HepG2 (cell line): ENCODE results near the gene PDLIM7. TPM values are rescaled to one million over a fixed set of nuclear protein-coding genes. Genes with fewer than 3 reads are reported as not detected.

Experiments
- AGO2 ChIP-seq: fragments of 200-400 bp; formaldehyde crosslinking; optimal IDR thresholded peaks from 2 replicates; pipeline ENCODE3; 2017; ENCODE audit warnings: mild to moderate bottlenecking, low read depth, low read length, moderate library complexity
- ATF7-NPFF ChIP-seq: sonication (generic); formaldehyde crosslinking; IDR thresholded peaks from 2 replicates; pipeline ENCODE4 v1.8.1; 2023; ENCODE audit warnings: mild to moderate bottlenecking, low read depth, missing genetic modification reagents, moderate library complexity
- BRCA1 ChIP-seq: sonication (generic); formaldehyde crosslinking; IDR thresholded peaks from 2 replicates; pipeline ENCODE4 v1.4.0; 2020; ENCODE audit warnings: missing genetic modification reagents
- CAMTA2 ChIP-seq: sonication (generic); formaldehyde crosslinking; IDR thresholded peaks from 2 replicates; pipeline ENCODE4 v1.4.0; 2020; ENCODE audit warnings: mild to moderate bottlenecking, missing genetic modification reagents, borderline replicate concordance
- ETV5 ChIP-seq: IDR thresholded peaks from 2 replicates; pipeline ENCODE4 v1.6.1; 2018; ENCODE audit warnings: missing biosample characterization, missing genetic modification reagents, inconsistent platforms, borderline replicate concordance
- JUND ChIP-seq: sonication (generic); formaldehyde crosslinking; IDR thresholded peaks from 2 replicates; pipeline ENCODE4 v1.8.0; 2022; ENCODE audit warnings: mild to moderate bottlenecking, missing genetic modification reagents
- MIER3 ChIP-seq: IDR thresholded peaks from 2 replicates; pipeline ENCODE4 v1.6.1; 2016; ENCODE audit warnings: missing compliant biosample characterization, borderline replicate concordance
- REPIN1 ChIP-seq: sonication (generic); formaldehyde crosslinking; IDR thresholded peaks from 2 replicates; pipeline ENCODE4 v1.8.0; 2022; ENCODE audit warnings: missing genetic modification reagents, low read depth, mild to moderate bottlenecking, borderline replicate concordance
- ZFP1 ChIP-seq: IDR thresholded peaks from 2 replicates; pipeline ENCODE4 v1.6.1; 2016
- ZNF263 ChIP-seq: sonication (generic); formaldehyde crosslinking; IDR thresholded peaks from 2 replicates; pipeline ENCODE4 v1.4.0; 2020; ENCODE audit warnings: missing genetic modification reagents
- ZNF430 ChIP-seq: sonication (generic); formaldehyde crosslinking; IDR thresholded peaks from 2 replicates; pipeline ENCODE4 v1.9.0; 2021; ENCODE audit warnings: mild to moderate bottlenecking, missing genetic modification reagents
- ZNF670 ChIP-seq: sonication (generic); formaldehyde crosslinking; IDR thresholded peaks from 2 replicates; pipeline ENCODE4 v1.8.0; 2022; ENCODE audit warnings: mild to moderate bottlenecking, missing genetic modification reagents, borderline replicate concordance
- polyA plus RNA-seq, 8 experiments: library from polyadenylated mRNA; depleted of rRNA in 3 of 8; stranded (reverse) in 7 of 8; unstranded in 1 of 8; fragments of >200 nt; fragmentation: Illumina TruSeq in 4 of 8; extraction: Trizol in 4 of 8; gene quantifications; 2 replicates each; pipeline versions ENCODE4 v1.2.1 to v1.2.3, GENCODE V29; 2011 to 2016; ENCODE audit warnings: low read depth in 4 of 8, missing spikeins in 1 of 8, mixed read lengths in 1 of 8; ENCODE audit not compliant: insufficient read depth in 1 of 8
- total RNA-seq, 5 experiments: library from RNA; depleted of rRNA; stranded (reverse); fragments of >200 nt; fragmentation: Illumina TruSeq; extraction: Trizol; gene quantifications; 2 replicates each; pipeline ENCODE4 v1.2.3, GENCODE V29; 2016; ENCODE audit warnings: low read depth in 1 of 5
- TF ChIP-seq, protein P1 (sequence below): sonication (generic); formaldehyde crosslinking; IDR thresholded peaks from 2 replicates; pipeline ENCODE4 v1.8.0; 2023; ENCODE audit warnings: mild to moderate bottlenecking, missing genetic modification reagents
- TF ChIP-seq, protein P2 (sequence below): sonication (generic); formaldehyde crosslinking; IDR thresholded peaks from 2 replicates; pipeline ENCODE4 v1.4.0; 2020; ENCODE audit warnings: missing genetic modification reagents, borderline replicate concordance
- TF ChIP-seq, protein P3 (sequence below): sonication (generic); formaldehyde crosslinking; IDR thresholded peaks from 2 replicates; pipeline ENCODE4 v1.5.1; 2020; ENCODE audit warnings: mild to moderate bottlenecking, moderate library complexity, missing genetic modification reagents
- TF ChIP-seq, protein P4 (sequence below): sonication (generic); formaldehyde crosslinking; IDR thresholded peaks from 2 replicates; pipeline ENCODE4 v1.5.0; 2020; ENCODE audit warnings: mild to moderate bottlenecking, missing genetic modification reagents, borderline replicate concordance

The PDLIM7 gene
- total and polyA plus RNA-seq, 2 of the 13 experiments (the other 11 are each of a cell fraction or from before 2014, with no cell fraction given): 21.1 to 31.3 TPM

DNA sequence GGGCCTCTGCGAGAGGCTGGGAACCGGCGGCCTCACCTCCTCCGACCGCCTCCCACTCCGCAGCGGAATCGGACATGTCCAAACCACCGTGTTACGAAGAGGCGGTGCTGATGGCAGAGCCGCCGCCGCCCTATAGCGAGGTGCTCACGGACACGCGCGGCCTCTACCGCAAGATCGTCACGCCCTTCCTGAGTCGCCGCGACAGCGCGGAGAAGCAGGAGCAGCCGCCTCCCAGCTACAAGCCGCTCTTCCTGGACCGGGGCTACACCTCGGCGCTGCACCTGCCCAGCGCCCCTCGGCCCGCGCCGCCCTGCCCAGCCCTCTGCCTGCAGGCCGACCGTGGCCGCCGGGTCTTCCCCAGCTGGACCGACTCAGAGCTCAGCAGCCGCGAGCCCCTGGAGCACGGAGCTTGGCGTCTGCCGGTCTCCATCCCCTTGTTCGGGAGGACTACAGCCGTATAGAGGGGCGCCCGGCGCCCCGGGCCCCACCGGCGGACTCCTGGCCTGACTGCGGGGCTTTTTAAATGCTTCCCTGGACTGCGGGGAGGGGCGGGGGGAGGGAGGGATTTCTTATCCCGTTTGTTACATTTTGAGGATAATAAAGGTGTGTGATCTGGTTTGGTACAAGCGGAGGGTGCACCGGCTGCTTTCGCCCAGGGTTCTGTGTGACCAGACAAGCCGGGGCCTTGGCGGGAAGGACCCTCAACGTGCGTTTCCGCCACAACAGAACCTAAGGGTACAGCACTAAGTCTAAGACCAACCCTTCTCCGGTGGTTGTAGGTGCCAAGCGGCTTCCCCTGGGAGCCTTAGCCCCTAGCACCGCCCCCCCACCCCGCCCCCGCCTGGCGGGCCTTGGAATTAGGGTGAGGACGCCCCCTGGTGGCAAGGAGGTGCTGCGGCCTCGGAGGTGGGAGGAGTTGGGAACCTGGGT lies 41.5 kb downstream of the PDLIM7 start (continued):
- TF ChIP-seq, protein P1, sequence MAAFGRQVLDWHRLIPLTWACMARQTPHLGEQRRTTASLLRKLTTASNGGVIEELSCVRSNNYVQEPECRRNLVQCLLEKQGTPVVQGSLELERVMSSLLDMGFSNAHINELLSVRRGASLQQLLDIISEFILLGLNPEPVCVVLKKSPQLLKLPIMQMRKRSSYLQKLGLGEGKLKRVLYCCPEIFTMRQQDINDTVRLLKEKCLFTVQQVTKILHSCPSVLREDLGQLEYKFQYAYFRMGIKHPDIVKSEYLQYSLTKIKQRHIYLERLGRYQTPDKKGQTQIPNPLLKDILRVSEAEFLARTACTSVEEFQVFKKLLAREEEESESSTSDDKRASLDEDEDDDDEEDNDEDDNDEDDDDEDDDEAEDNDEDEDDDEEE (CRISPR knock-in tag): 0 out of 2 replicates have a peak, but pooled peaks have one; percentile 26
- TF ChIP-seq ZNF670 (peak; percentile 21; the same call in 1 of the 2 replicates), BRCA1 (no peak), ZNF430 (peak; percentile 52; the same call in 1 of the 2 replicates), AGO2 (peak; percentile 98), ETV5 (0 out of 2 replicates have a peak, but pooled peaks have one; percentile 32), JUND (CRISPR knock-in tag) (no peak; the same call in none of the 2 replicates), MIER3 (CRISPR knock-in tag) (no peak), ZFP1 (CRISPR knock-in tag) (no peak), CAMTA2 (CRISPR knock-in tag) (no peak; the same call in 1 of the 2 replicates), ZNF263 (CRISPR knock-in tag) (peak; percentile 70; the same call in 1 of the 2 replicates), ATF7-NPFF (CRISPR knock-in tag) (no peak; the same call in 1 of the 2 replicates), REPIN1 (CRISPR knock-in tag) (peak; percentile 7; the same call in 1 of the 2 replicates)
- TF ChIP-seq, protein P2, sequence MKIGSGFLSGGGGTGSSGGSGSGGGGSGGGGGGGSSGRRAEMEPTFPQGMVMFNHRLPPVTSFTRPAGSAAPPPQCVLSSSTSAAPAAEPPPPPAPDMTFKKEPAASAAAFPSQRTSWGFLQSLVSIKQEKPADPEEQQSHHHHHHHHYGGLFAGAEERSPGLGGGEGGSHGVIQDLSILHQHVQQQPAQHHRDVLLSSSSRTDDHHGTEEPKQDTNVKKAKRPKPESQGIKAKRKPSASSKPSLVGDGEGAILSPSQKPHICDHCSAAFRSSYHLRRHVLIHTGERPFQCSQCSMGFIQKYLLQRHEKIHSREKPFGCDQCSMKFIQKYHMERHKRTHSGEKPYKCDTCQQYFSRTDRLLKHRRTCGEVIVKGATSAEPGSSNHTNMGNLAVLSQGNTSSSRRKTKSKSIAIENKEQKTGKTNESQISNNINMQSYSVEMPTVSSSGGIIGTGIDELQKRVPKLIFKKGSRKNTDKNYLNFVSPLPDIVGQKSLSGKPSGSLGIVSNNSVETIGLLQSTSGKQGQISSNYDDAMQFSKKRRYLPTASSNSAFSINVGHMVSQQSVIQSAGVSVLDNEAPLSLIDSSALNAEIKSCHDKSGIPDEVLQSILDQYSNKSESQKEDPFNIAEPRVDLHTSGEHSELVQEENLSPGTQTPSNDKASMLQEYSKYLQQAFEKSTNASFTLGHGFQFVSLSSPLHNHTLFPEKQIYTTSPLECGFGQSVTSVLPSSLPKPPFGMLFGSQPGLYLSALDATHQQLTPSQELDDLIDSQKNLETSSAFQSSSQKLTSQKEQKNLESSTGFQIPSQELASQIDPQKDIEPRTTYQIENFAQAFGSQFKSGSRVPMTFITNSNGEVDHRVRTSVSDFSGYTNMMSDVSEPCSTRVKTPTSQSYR (CRISPR knock-in tag): no peak
- TF ChIP-seq, protein P3, sequence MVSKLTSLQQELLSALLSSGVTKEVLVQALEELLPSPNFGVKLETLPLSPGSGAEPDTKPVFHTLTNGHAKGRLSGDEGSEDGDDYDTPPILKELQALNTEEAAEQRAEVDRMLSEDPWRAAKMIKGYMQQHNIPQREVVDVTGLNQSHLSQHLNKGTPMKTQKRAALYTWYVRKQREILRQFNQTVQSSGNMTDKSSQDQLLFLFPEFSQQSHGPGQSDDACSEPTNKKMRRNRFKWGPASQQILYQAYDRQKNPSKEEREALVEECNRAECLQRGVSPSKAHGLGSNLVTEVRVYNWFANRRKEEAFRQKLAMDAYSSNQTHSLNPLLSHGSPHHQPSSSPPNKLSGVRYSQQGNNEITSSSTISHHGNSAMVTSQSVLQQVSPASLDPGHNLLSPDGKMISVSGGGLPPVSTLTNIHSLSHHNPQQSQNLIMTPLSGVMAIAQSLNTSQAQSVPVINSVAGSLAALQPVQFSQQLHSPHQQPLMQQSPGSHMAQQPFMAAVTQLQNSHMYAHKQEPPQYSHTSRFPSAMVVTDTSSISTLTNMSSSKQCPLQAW (CRISPR knock-in tag): peak; percentile 19; the same call in 1 of the 2 replicates
- TF ChIP-seq, protein P4, sequence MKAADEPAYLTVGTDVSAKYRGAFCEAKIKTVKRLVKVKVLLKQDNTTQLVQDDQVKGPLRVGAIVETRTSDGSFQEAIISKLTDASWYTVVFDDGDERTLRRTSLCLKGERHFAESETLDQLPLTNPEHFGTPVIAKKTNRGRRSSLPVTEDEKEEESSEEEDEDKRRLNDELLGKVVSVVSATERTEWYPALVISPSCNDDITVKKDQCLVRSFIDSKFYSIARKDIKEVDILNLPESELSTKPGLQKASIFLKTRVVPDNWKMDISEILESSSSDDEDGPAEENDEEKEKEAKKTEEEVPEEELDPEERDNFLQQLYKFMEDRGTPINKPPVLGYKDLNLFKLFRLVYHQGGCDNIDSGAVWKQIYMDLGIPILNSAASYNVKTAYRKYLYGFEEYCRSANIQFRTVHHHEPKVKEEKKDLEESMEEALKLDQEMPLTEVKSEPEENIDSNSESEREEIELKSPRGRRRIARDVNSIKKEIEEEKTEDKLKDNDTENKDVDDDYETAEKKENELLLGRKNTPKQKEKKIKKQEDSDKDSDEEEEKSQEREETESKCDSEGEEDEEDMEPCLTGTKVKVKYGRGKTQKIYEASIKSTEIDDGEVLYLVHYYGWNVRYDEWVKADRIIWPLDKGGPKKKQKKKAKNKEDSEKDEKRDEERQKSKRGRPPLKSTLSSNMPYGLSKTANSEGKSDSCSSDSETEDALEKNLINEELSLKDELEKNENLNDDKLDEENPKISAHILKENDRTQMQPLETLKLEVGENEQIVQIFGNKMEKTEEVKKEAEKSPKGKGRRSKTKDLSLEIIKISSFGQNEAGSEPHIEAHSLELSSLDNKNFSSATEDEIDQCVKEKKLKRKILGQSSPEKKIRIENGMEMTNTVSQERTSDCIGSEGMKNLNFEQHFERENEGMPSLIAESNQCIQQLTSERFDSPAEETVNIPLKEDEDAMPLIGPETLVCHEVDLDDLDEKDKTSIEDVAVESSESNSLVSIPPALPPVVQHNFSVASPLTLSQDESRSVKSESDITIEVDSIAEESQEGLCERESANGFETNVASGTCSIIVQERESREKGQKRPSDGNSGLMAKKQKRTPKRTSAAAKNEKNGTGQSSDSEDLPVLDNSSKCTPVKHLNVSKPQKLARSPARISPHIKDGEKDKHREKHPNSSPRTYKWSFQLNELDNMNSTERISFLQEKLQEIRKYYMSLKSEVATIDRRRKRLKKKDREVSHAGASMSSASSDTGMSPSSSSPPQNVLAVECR (CRISPR knock-in tag): peak; percentile 43; the same call in 1 of the 2 replicates
